SK-N-SH (cell line): ENCODE data around the gene ZNF688. TPM values are rescaled to one million over a fixed set of nuclear protein-coding genes. Genes with fewer than 3 reads are reported as not detected.

Experiments
- CTCF ChIA-PET: fragments of 300-600, 350-600 bp; formaldehyde crosslinking; extraction: SDS; loops from one replicate; lab custom pipeline; 2021; lab: Yijun Ruan, JAX
- POLR2A ChIA-PET: fragments of 350-600 bp; sonication (Branson Sonifier 250); formaldehyde crosslinking; extraction: SDS; loops from one replicate; lab custom pipeline; 2020; ENCODE audit warnings: antibody characterized with exemption, inconsistent platforms; lab: Yijun Ruan, JAX
- DNase-seq: peaks from one replicate; pipeline ENCODE4 v3.0.0; 2012
- H2AFZ ChIP-seq: fragments of 200-600 bp; sonication (generic); 2 replicates; pipeline ENCODE4 v1.8.1; 2016; ENCODE audit warnings: antibody characterized with exemption, mild to moderate bottlenecking, low read depth
- H3F3A ChIP-seq: fragments of 200-600 bp; sonication (generic); replicated peaks from 2 replicates; pipeline ENCODE3; 2016; ENCODE audit warnings: antibody characterized with exemption, mild to moderate bottlenecking; ENCODE audit not compliant: insufficient read depth
- H3K27ac ChIP-seq, 2 experiments: fragments of 200-500 bp in 1 of 2; fragments of 200-600 bp in 1 of 2; sonication (Bioruptor generic) in 1 of 2; sonication (generic), shearing (Covaris generic) in 1 of 2; 2 replicates each; pipeline versions ENCODE4 v1.5.1 to v1.6.1; 2014 to 2016; ENCODE audit warnings: low read depth in 2 of 2, inconsistent platforms in 1 of 2, low read length in 1 of 2, mild to moderate bottlenecking in 1 of 2, mixed read lengths in 1 of 2
- H3K27me3 ChIP-seq: fragments of 200-600 bp; sonication (generic), shearing (Covaris generic); 2 replicates; pipeline ENCODE4 v1.6.1; 2016; ENCODE audit warnings: mixed run types; ENCODE audit not compliant: insufficient read depth
- H3K36me3 ChIP-seq, 2 experiments: fragments of 200-500 bp in 1 of 2; fragments of 200-600 bp in 1 of 2; sonication (Bioruptor generic) in 1 of 2; sonication (generic) in 1 of 2; replicated peaks in 1 of 2; 2 replicates each; pipeline versions ENCODE3 to v1.5.1; 2014 to 2016; ENCODE audit warnings: low read length in 1 of 2, mild to moderate bottlenecking in 1 of 2; ENCODE audit not compliant: insufficient read depth in 2 of 2, control insufficient read depth in 1 of 2
- H3K4me1 ChIP-seq, 2 experiments: fragments of 200-500 bp in 1 of 2; fragments of 200-600 bp in 1 of 2; sonication (Bioruptor generic) in 1 of 2; sonication (generic), shearing (Covaris generic) in 1 of 2; 2 replicates each; pipeline versions ENCODE4 v1.5.1 to v1.6.1; 2014 to 2016; ENCODE audit warnings: low read depth in 1 of 2, low read length in 1 of 2, mixed run types in 1 of 2; ENCODE audit not compliant: insufficient read depth in 2 of 2, control insufficient read depth in 1 of 2
- H3K4me2 ChIP-seq: fragments of 200-600 bp; sonication (generic), shearing (Covaris generic); 2 replicates; pipeline ENCODE4 v1.6.1; 2017; ENCODE audit warnings: mixed run types
- H3K4me3 ChIP-seq, 2 experiments: fragments of 200-500 bp in 1 of 2; fragments of 200-600 bp in 1 of 2; sonication (Bioruptor generic) in 1 of 2; sonication (generic), shearing (Covaris generic) in 1 of 2; 2 replicates each; pipeline versions ENCODE4 v1.5.1 to v1.8.1; 2014 to 2016; ENCODE audit warnings: low read depth in 2 of 2, inconsistent platforms in 1 of 2, low read length in 1 of 2, mild to moderate bottlenecking in 1 of 2, mixed read lengths in 1 of 2, moderate library complexity in 1 of 2
- H3K79me2 ChIP-seq: fragments of 200-600 bp; sonication (generic); 2 replicates; pipeline ENCODE4 v1.8.1; 2017; ENCODE audit warnings: mild to moderate bottlenecking; ENCODE audit not compliant: insufficient read depth
- H3K9ac ChIP-seq: fragments of 200-600 bp; sonication (generic); 2 replicates; pipeline ENCODE4 v1.6.1; 2017; ENCODE audit warnings: mixed run types
- H3K9me2 ChIP-seq: fragments of 200-600 bp; sonication (generic); 2 replicates; pipeline ENCODE4 v1.6.1; 2017; ENCODE audit warnings: mixed run types
- H3K9me3 ChIP-seq: fragments of 200-600 bp; sonication (generic); 2 replicates; pipeline ENCODE4 v1.6.1; 2017; ENCODE audit warnings: mixed run types, mild to moderate bottlenecking, moderate library complexity
- H4K20me1 ChIP-seq: fragments of 200-600 bp; sonication (generic); 2 replicates; pipeline ENCODE4 v1.6.1; 2017; ENCODE audit warnings: mild to moderate bottlenecking, mixed run types; ENCODE audit not compliant: insufficient read depth
- FOSL2 ChIP-seq: IDR thresholded peaks from 2 replicates; pipeline ENCODE4 v1.4.0; 2012; ENCODE audit warnings: low read depth, mild to moderate bottlenecking, moderate library complexity, borderline replicate concordance
- GABPA ChIP-seq: IDR thresholded peaks from 2 replicates; pipeline ENCODE4 v1.4.0; 2012; ENCODE audit warnings: low read depth, mild to moderate bottlenecking
- IRF3 ChIP-seq: fragments of 150-350 bp; IDR thresholded peaks from 2 replicates; pipeline ENCODE4 v1.6.1; 2016; ENCODE audit warnings: mild to moderate bottlenecking, low read depth, low read length
- JUND ChIP-seq: IDR thresholded peaks from 2 replicates; pipeline ENCODE4 v1.4.0; 2012
- MAX ChIP-seq: IDR thresholded peaks from 2 replicates; pipeline ENCODE4 v1.4.0; 2012; ENCODE audit warnings: low read depth
- NFIC ChIP-seq: IDR thresholded peaks from 2 replicates; pipeline ENCODE4 v1.4.0; 2012; ENCODE audit warnings: borderline replicate concordance
- RFX5 ChIP-seq: IDR thresholded peaks from 2 replicates; pipeline ENCODE4 v1.6.1; 2012; ENCODE audit warnings: mild to moderate bottlenecking, improper control_type of control experiment, low read length
- SMC3 ChIP-seq: IDR thresholded peaks from 2 replicates; pipeline ENCODE4 v1.6.1; 2012; ENCODE audit warnings: low read depth, low read length, improper control_type of control experiment
- TCF12 ChIP-seq: IDR thresholded peaks from 2 replicates; pipeline ENCODE4 v1.4.0; 2012
- USF2 ChIP-seq: fragments of 150-350 bp; IDR thresholded peaks from 2 replicates; pipeline ENCODE4 v1.6.1; 2017; ENCODE audit warnings: antibody characterized with exemption, low read length, low read depth, borderline replicate concordance
- WGBS: methylation state at CpG from one replicate; pipeline ENCODE4 v1.1.6; 2017; ENCODE audit warnings: low lambda C conversion rate; 5-methylcytosine and 5-hydroxymethylcytosine counted together
- polyA plus RNA-seq, 3 experiments: library from polyadenylated mRNA; depleted of rRNA; stranded (reverse); fragments of >200 nt; gene quantifications; 2 replicates each; pipeline ENCODE4 v1.2.3, GENCODE V29; 2012
- TF ChIP-seq, protein P1 (sequence below): IDR thresholded peaks from 2 replicates; pipeline ENCODE4 v1.6.1; 2012; ENCODE audit warnings: mild to moderate bottlenecking, low read depth, low read length, moderate library complexity

ZNF688 gene
- polyA plus RNA-seq, 1 of the 3 experiments (the other 2 are of a cell fraction) = 13.4 TPM

- no peak overlapping the region for H3K4me3 ChIP-seq
- ChIA-PET POLR2A (no interaction called here), CTCF (interaction anchor here (0.9 to 1.9 kb wide), 4 partner anchors 9 to 190 kb away, joined by 3 to 11 read pairs (median 4); partner anchors contain the start of gene DCTPP1)
- peaks cover 0 to 4% of the 10 kb centered on the region in 2 experiments; a peak in 1 of 4 replicates for H3K4me1 ChIP-seq
- no peaks in the 10 kb centered on the region for H3K79me2 ChIP-seq
- no peaks in the 10 kb centered on the region for H3K9me2 ChIP-seq
- H4K20me1 ChIP-seq = no peaks in the 10 kb centered on the region
- DNase-seq = no peak
- no peaks in the 10 kb centered on the region for H3K27me3 ChIP-seq
- TF ChIP-seq RFX5 (no peak), USF2 (no peak), FOSL2 (no peak), TCF12 (no peak), JUND (no peak), MAX (no peak), IRF3 (no peak), GABPA (no peak), SMC3 (no peak)
- 76% methylated on average over 5 of the region's 5 CpGs for WGBS
- H3K9ac ChIP-seq = no peak overlapping the region
- no peaks in the 10 kb centered on the region for H3K9me3 ChIP-seq
- no peaks in the 10 kb centered on the region for H3K36me3 ChIP-seq
- no peak overlapping the region for H3K27ac ChIP-seq
- H3K4me2 ChIP-seq = no peak overlapping the region
- no peak overlapping the region for H2AFZ ChIP-seq
- no peaks in the 10 kb centered on the region for H3F3A ChIP-seq
These were observed 48.1 kb upstream of the ZNF688 start for GRCh38 chr16:30619638-30620037.

DNA sequence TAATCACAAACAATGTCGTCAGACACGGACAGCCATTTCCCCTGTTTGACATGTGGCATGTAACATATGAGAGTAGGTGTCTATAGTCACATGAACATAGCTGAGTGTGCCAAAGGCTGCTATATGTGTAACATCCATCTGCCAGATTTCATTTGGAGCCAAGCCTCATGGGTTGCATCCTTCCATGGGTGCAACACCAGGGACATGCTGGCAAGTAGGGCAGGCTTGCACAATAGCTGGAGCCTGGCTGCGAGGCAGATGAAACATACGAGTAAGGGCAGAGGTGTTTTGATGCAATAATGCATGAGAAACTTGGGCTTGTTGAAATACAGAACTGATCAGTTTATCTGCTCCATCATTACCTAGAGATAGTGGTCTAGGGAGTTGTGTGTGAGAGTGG lies 47.7 kb upstream of the ZNF688 start:
- POLR2A ChIA-PET = no interaction called here

More for the DNA sequence above, 47.7 kb upstream of the ZNF688 start:
- no peaks in the 10 kb centered on the region for H4K20me1 ChIP-seq
- peaks cover 0 to 4% of the 10 kb centered on the region in 2 experiments; a peak in 1 of 4 replicates for H3K4me1 ChIP-seq
- H3F3A ChIP-seq = no peaks in the 10 kb centered on the region
- no peak overlapping the region for H3K4me3 ChIP-seq
- no peaks in the 10 kb centered on the region for H3K36me3 ChIP-seq
- 89% methylated on average over 4 of the region's 4 CpGs for WGBS
- TF ChIP-seq, protein P1, sequence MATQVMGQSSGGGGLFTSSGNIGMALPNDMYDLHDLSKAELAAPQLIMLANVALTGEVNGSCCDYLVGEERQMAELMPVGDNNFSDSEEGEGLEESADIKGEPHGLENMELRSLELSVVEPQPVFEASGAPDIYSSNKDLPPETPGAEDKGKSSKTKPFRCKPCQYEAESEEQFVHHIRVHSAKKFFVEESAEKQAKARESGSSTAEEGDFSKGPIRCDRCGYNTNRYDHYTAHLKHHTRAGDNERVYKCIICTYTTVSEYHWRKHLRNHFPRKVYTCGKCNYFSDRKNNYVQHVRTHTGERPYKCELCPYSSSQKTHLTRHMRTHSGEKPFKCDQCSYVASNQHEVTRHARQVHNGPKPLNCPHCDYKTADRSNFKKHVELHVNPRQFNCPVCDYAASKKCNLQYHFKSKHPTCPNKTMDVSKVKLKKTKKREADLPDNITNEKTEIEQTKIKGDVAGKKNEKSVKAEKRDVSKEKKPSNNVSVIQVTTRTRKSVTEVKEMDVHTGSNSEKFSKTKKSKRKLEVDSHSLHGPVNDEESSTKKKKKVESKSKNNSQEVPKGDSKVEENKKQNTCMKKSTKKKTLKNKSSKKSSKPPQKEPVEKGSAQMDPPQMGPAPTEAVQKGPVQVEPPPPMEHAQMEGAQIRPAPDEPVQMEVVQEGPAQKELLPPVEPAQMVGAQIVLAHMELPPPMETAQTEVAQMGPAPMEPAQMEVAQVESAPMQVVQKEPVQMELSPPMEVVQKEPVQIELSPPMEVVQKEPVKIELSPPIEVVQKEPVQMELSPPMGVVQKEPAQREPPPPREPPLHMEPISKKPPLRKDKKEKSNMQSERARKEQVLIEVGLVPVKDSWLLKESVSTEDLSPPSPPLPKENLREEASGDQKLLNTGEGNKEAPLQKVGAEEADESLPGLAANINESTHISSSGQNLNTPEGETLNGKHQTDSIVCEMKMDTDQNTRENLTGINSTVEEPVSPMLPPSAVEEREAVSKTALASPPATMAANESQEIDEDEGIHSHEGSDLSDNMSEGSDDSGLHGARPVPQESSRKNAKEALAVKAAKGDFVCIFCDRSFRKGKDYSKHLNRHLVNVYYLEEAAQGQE = no peak
- TF ChIP-seq NFIC = no peak
- no peaks in the 10 kb centered on the region for H3K9me3 ChIP-seq
- no peaks in the 10 kb centered on the region for H3K79me2 ChIP-seq
- H3K4me2 ChIP-seq = no peak overlapping the region
- H3K9me2 ChIP-seq = no peaks in the 10 kb centered on the region
- no peak overlapping the region for H3K9ac ChIP-seq
- CTCF ChIA-PET = interaction anchor here (0.9 to 1.9 kb wide), 3 partner anchors 10 to 189 kb away, joined by 3 to 11 read pairs (median 5); partner anchors contain the start of gene DCTPP1
- no peak overlapping the region for H2AFZ ChIP-seq
- H3K27me3 ChIP-seq = no peaks in the 10 kb centered on the region
- H3K27ac ChIP-seq = no peak overlapping the region
- DNase-seq = no peak
